Large intestine (tissue), 3 donors: ENCODE results near the gene MAN1B1. TPM values are rescaled to one million over a fixed set of nuclear protein-coding genes. Genes with fewer than 3 reads are reported as not detected.
"Not testable (repeated sequence)": the region's sequence is repeated elsewhere in the genome, so short reads cannot be mapped to it uniquely, and the experiment has no call there.

Source experiments
- DNase-seq, 2 donors: peaks; one replicate each; pipeline versions ENCODE4 v3.0.0 to v3.0.0-alpha.2; 2013
- H3K27ac ChIP-seq: one replicate; pipeline ENCODE4 v1.5.1; 2013; ENCODE audit warnings: low read length
- H3K27me3 ChIP-seq: 2 replicates; pipeline ENCODE4 v1.6.1; 2013; ENCODE audit warnings: low read length; ENCODE audit not compliant: control insufficient read depth, insufficient read depth
- H3K36me3 ChIP-seq: 2 replicates; pipeline ENCODE4 v1.6.1; 2013; ENCODE audit warnings: low read length; ENCODE audit not compliant: control insufficient read depth, insufficient read depth
- H3K4me1 ChIP-seq: one replicate; pipeline ENCODE4 v1.6.1; 2013; ENCODE audit warnings: low read length; ENCODE audit not compliant: control insufficient read depth, insufficient read depth
- H3K4me3 ChIP-seq: one replicate; pipeline ENCODE4 v1.5.1; 2013; ENCODE audit warnings: low read length
- H3K9me3 ChIP-seq: one replicate; pipeline ENCODE4 v1.6.1; 2013; ENCODE audit warnings: mild to moderate bottlenecking, low read depth, low read length, moderate library complexity; ENCODE audit not compliant: control insufficient read depth
- WGBS: methylation state at CpG from one replicate; pipeline ENCODE4 v1.1.5; 2013; ENCODE audit warnings: low lambda C conversion rate; ENCODE audit not compliant: insufficient coverage; 5-methylcytosine and 5-hydroxymethylcytosine counted together
- polyA plus RNA-seq: library from polyadenylated mRNA; unstranded; fragments of 120-200 nt; gene quantifications from one replicate; pipeline ENCODE4 v1.2.1, GENCODE V29; 2013

The MAN1B1 gene
- polyA plus RNA-seq, 1 donor, result 39.5 TPM

DNA sequence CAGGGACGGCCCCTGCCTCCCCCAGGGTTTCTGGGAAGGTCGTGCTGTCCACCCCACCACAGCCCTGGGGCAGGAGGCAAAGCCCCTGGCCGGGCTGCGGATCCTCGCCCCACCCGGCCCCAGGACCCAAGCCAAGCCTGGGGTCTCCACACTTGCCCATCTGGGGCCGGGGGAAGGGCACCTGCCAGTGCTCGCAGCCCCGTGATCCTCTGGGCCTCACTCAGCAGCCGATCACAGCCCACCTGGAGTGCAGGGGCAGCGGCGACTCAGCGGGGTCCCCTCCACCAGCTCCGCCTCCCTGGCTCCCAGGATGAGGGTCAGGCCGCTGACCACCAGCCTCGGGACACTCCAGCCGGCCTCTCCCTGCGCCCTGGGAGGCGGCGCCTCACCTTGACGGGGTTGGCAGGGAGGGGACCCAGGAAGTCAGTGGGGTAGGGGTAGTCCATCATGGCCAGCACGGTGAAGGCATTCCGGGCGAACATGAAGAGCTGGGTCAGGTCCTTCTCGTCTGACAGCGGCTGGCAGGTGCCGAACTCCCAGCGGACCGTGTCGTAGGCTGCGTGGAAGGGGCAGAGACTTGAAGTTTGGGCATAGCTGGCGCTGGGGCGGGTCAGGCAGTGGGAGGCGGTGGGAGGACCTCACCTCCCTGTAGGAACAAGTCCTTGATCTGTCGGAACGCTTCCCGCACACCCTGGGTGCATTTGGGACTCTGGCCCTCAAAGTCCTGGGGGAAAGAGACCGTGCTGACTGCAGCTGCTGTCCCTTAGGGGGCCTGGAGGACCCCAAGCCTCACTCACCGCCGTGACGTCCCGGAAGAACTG is 26.0 kb downstream of the MAN1B1 start:
- peaks cover 28% of the 10 kb centered on the region for H3K27me3 ChIP-seq
- DNase-seq, result no peak
- peaks cover 11% of the 10 kb centered on the region for H3K9me3 ChIP-seq
- H3K27ac ChIP-seq, result no peak overlapping the region
- no CpG with 5 or more reads among the region's 42 CpGs for WGBS
- H3K4me1 ChIP-seq, result peaks cover 20% of the 10 kb centered on the region
- peaks cover 28% of the 10 kb centered on the region for H3K36me3 ChIP-seq
- no peak overlapping the region for H3K4me3 ChIP-seq

- no peak overlapping the region for H3K4me3 ChIP-seq
Observed at GRCh38 chr9:137113385-137114159, 26.8 kb downstream of the MAN1B1 start.

DNA sequence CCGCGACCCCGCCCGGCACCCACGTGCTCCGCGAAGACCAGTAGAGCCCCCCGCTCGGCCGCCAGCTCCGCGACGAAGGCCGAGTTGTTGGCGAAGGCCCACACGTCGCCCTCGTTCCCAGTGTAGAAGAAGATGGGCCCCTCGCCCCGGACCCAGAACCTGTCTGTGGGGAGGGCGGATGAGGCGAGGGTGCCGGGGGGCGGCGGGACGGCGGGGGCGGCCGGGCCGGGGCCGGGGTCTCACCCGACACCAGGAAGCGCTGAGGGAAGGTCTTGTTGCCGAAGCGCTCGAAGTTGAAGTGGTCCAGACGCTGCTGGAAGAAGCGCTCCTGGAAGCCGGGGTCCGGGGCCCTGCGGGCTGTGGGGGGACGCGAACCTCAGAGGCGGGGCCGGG is 27.4 kb downstream of the MAN1B1 start:
- peaks cover 28% of the 10 kb centered on the region for H3K27me3 ChIP-seq
- peaks cover 13% of the 10 kb centered on the region for H3K36me3 ChIP-seq
- peaks cover 11% of the 10 kb centered on the region for H3K9me3 ChIP-seq
- no peak overlapping the region for H3K27ac ChIP-seq
- peaks cover 20% of the 10 kb centered on the region for H3K4me1 ChIP-seq
- no peak for DNase-seq
- WGBS, result no CpG with 5 or more reads among the region's 45 CpGs
- H3K4me3 ChIP-seq, result peak overlapping the region; percentile 38

More at GRCh38 chr9:137113385-137114159, 26.8 kb downstream of the MAN1B1 start:
- H3K27ac ChIP-seq, result no peak overlapping the region
- no CpG with 5 or more reads among the region's 66 CpGs for WGBS
- H3K9me3 ChIP-seq, result peaks cover 11% of the 10 kb centered on the region
- H3K36me3 ChIP-seq, result peaks cover 20% of the 10 kb centered on the region
- DNase-seq, result no peak
- H3K4me1 ChIP-seq, result peaks cover 20% of the 10 kb centered on the region
- peaks cover 28% of the 10 kb centered on the region for H3K27me3 ChIP-seq

DNA sequence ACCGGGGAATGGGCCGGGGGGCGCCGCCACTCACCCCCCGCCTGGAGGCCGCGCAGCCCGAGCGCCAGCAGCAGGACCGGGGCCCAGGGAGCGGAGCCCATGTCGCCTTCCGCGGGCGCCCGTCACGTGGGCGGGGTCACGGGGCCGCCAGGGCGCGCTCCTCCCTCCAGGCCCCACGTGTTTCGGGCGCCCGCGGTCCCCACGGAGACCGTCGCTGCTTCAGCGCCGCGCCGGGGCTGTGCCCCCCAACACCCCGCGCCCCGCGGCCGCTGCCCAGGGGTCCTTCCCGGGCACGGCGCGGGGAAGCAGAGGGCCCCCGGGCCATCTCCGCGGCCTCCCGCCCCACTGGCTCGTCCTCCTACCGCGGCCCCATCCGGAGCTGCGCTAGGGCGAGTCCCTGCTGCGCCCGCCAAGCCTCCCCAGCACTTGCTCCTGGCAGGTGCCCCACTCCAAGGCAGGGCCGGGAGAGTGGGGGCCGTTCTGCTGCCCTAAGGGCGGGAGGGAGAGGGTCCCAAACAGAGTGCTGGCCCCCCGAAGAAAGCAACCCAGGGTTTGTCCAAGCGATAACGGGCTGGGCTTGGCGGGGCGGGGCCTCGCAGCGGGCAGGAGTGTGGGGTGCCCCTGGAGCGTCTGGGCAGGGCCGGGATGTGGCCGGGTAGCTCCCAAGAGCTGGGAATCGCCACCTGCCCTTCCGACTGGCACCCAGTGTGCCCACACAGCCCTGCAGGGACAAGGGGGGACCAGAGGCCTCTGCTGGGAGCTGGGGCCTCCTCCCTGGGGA is 28.0 kb downstream of the MAN1B1 start, which contains the start of gene DPP7:
Gene DPP7, minus strand, starts transcription at position 121 of the 781 bp plus-strand sequence. Its CDS starts 20 bp downstream, at position 101.
- H3K27me3 ChIP-seq, result peaks cover 28% of the 10 kb centered on the region
- peaks cover 9% of the 10 kb centered on the region for H3K36me3 ChIP-seq
- WGBS, result no CpG with 5 or more reads among the region's 70 CpGs
- H3K4me3 ChIP-seq, result peak within 1 kb of the TSS; percentile 38
- peaks cover 11% of the 10 kb centered on the region for H3K9me3 ChIP-seq
- H3K27ac ChIP-seq, result no peak within 1 kb of the TSS
- DNase-seq, result peak; percentile 43 to 81
- peaks cover 20% of the 10 kb centered on the region for H3K4me1 ChIP-seq

DNA sequence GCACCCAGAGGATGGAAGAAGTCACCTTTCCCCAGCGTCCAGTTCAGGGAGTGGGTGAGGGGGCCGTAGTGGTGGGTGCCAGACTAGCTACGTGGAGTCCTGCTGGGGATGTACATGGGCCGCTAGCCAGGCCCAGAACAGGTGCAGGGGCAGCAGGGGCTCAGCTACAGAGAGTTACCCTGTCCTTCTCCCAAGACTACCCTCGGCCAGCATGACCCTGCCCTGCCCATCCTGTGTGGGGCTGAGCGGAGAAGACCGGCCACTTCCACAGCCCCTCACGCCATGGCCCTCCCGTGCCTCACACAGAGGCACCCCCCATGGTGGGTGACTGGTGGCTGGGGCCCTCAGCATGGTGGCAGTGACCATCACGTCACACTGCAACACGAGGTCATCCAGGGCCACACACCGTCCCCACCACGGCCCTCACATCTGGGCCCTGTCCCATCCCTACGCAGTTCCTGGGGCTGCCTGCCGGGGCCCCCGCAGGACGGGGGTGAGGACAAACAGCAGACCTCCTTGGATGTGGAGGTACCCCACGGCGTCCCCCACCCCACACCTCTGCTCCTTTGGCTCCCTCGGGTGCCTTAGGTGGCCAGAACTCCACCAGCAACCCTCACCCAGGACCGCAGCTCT is 28.7 kb downstream of the MAN1B1 start:
- H3K27me3 ChIP-seq, result peaks cover 28% of the 10 kb centered on the region
- H3K27ac ChIP-seq, result no peak overlapping the region
- H3K4me3 ChIP-seq, result no peak overlapping the region
- no peak for DNase-seq
- H3K9me3 ChIP-seq, result peaks cover 11% of the 10 kb centered on the region
- peaks cover 20% of the 10 kb centered on the region for H3K4me1 ChIP-seq
- H3K36me3 ChIP-seq, result peaks cover 5% of the 10 kb centered on the region
- WGBS, result no CpG with 5 or more reads among the region's 21 CpGs

DNA sequence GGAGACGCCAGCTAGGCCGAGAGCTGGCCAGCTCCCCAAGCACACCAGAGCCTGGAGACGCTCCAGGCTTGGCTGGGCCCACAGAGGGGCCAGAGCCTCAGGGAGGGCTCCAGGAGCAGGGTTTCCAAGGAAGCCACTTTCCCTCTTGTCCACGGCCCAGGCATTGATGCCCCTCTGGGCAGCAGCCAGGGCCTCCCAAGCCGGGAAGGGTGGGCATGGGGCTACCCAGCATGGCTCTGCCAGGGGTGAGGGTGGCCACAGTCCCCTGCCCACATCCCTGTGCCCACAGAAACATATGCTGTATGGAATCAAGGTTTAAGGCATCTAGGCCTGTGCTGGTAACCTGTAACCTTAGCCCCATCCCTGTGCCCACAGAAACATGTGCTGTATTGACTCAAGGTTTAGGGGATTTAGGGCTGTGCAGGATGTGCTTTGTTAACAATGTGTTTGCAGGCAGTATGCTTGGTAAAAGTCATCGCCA is 29.3 kb downstream of the MAN1B1 start:
- Histone ChIP-seq H3K9me3 (peaks cover 11% of the 10 kb centered on the region), H3K4me3 (no peak overlapping the region), H3K27ac (no peak overlapping the region), H3K27me3 (peaks cover 28% of the 10 kb centered on the region), H3K4me1 (peaks cover 20% of the 10 kb centered on the region), H3K36me3 (peaks cover 5% of the 10 kb centered on the region)
- no peak for DNase-seq
- no CpG with 5 or more reads among the region's 6 CpGs for WGBS

DNA sequence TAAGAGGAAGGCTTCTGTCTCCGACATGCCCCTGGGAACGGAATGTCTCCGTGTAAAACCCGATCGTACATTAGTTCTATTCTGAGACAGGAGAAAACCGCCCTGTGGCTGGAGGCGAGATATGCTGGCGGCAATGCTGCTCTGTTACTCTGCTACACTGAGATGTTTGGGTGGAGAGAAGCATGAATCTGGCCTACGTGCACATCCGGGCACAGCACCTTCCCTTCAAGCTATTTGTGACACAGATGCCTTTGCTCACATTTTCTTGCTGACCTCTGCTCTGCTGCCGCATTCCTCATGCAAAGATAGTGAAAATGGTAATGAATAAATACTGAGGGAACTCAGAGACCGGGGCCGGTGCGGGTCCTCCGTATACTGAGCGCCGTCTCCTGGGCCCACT is 29.9 kb downstream of the MAN1B1 start:
- Histone ChIP-seq H3K27me3 (peaks cover 28% of the 10 kb centered on the region), H3K27ac (no peak overlapping the region), H3K4me1 (peaks cover 20% of the 10 kb centered on the region), H3K4me3 (no peak overlapping the region), H3K36me3 (peaks cover 5% of the 10 kb centered on the region), H3K9me3 (peaks cover 10% of the 10 kb centered on the region)
- WGBS, result 0% methylated on average over 1 of the region's 17 CpGs
- DNase-seq, result peak in 1 of 2 donors; percentile 57

DNA sequence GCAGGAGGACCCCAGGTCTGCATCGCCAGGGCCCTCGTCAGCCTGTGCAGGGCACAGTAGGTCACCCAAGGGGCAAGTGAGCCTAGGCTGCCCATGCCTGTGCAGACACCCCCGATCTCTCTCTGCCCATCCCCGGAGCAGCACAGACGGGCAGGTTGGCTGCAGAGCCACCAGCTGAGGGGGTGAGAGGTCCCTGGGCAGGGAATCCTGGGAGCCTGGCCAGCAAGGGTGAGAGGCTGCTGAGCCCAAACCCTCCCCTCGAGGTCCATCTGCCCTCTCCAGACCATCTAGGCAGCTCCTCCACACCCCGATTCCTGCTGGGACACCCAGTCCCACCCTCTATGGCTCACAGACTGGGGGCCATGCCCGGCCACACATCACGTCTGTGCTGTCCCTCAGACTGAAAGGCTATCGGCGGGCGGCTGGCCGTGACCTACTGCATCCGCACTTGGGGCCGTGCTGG is 30.5 kb downstream of the MAN1B1 start:
- H3K27ac ChIP-seq, result no peak overlapping the region
- H3K9me3 ChIP-seq, result peaks cover 5% of the 10 kb centered on the region
- WGBS, result no CpG with 5 or more reads among the region's 15 CpGs
- DNase-seq, result no peak
- peaks cover 20% of the 10 kb centered on the region for H3K4me1 ChIP-seq
- peaks cover 2% of the 10 kb centered on the region for H3K36me3 ChIP-seq
- no peak overlapping the region for H3K4me3 ChIP-seq
- H3K27me3 ChIP-seq, result peaks cover 28% of the 10 kb centered on the region

DNA sequence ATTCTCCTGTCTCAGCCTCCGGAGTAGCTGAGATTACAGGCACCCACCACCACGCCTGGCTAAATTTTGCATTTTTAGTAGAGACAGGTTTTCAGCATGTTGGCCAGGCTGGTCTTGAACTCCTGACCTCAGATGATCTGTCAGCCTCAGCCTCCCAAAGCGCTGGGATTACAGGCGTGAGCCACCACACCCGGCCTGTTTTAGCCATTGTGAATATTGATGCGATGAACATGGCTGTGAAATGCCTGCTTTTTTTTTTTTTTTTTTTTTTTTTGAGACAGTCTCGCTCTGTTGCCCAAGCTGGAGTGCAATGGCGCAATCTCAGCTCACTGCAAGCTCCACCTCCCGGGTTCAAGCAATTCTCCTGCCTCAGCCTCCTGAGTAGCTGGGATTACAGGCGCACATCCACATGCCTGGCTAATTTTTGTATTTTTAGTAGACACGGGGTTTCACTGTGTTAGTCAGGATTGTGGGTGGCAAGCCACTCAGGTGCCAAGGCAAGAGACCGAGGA is 31.4 kb downstream of the MAN1B1 start:
- H3K4me3 ChIP-seq, H3K36me3 ChIP-seq, H3K9me3 ChIP-seq, H3K27ac ChIP-seq, DNase-seq: not testable (repeated sequence)
- no CpG with 5 or more reads among the region's 12 CpGs for WGBS
- H3K27me3 ChIP-seq, result peaks cover 25% of the 10 kb centered on the region
- H3K4me1 ChIP-seq, result peaks cover 20% of the 10 kb centered on the region
